Cardiac muscle cell (in vitro differentiated cells and primary cell): Measurements from ENCODE around the gene SLCO2A1. TPM values are rescaled to one million over a fixed set of nuclear protein-coding genes. Genes with fewer than 3 reads are reported as not detected.

Experiments
- DNase-seq, 2 donors: peaks; one replicate each; pipeline versions ENCODE4 v3.0.0 to v3.0.0-alpha.2; 2010 to 2017; ENCODE audit warnings: low read depth in 1 of 2, low spot score in 1 of 2
- H3K27ac ChIP-seq: fragments of 200-600 bp; sonication (generic); 2 replicates; pipeline ENCODE4 v1.5.1; 2016
- H3K27me3 ChIP-seq: fragments of 200-600 bp; sonication (generic); 2 replicates; pipeline ENCODE4 v1.6.0; 2016; ENCODE audit warnings: control low read depth
- H3K36me3 ChIP-seq: fragments of 200-600 bp; sonication (generic); 2 replicates; pipeline ENCODE4 v1.5.1; 2016; ENCODE audit warnings: control low read depth
- H3K4me1 ChIP-seq: fragments of 200-600 bp; sonication (generic); 2 replicates; pipeline ENCODE4 v1.8.1; 2017; ENCODE audit warnings: low read depth, mild to moderate bottlenecking, mixed run types
- H3K4me3 ChIP-seq: fragments of 200-600 bp; sonication (generic); 2 replicates; pipeline ENCODE4 v1.5.1; 2016; ENCODE audit warnings: mild to moderate bottlenecking
- H3K9me3 ChIP-seq: fragments of 200-600 bp; sonication (generic); 2 replicates; pipeline ENCODE4 v1.5.1; 2017; ENCODE audit warnings: low read depth, mild to moderate bottlenecking, control low read depth
- polyA plus RNA-seq: library from polyadenylated mRNA; unstranded; fragments of >200 nt; fragmentation: Nextera tagmentation; extraction: Ambion mirVana; gene quantifications from 2 replicates; pipeline ENCODE4 v1.2.1, GENCODE V29; 2016
- total RNA-seq: library from RNA; depleted of rRNA; stranded (reverse); fragments of >200 nt; gene quantifications from 2 replicates; pipeline ENCODE4 v1.2.3, GENCODE V29; 2016
- TF ChIP-seq, protein P1 (sequence below): IDR thresholded peaks from 2 replicates; pipeline ENCODE4 v1.5.1; 2012; ENCODE audit warnings: low read depth, mild to moderate bottlenecking, low read length

The SLCO2A1 gene
- total and polyA plus RNA-seq, 2 experiments from 2014 or later, result 5.1 to 6.1 TPM

DNA sequence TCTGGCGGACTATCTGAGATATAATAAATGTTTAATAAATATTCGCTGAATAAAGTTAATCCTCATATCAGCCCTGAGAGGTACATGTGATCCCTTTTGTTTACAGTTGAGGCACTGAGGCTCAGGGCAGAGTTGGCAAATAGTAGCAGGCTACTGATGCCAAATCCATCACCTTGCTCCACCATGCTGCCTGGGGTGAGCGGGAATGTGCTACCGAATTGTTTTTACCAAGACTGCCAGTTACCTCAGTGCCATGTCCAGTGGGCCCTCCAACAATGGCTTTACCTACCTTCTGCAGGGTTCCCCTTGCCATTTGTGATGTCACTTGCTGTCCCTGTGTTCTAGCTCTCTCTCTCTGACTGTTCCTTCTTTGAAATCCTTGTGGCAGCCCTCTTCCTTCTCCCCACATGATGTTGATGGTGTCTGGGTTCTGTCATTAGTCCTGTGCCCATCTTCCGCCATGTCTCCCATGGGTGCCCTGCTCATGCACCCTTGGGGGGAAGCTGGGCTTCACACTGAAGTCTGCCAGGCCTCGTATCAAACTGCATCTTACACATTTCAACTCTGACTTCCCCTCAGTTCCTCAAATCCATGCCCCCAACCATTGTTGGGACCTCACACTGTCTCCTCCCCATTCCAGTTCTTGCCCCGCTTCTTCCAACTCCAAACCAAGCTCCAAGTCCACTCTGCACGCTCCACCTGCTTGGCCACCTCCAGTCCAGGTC is 35.4 kb downstream of the SLCO2A1 start:
- Histone ChIP-seq H3K27ac (no peak overlapping the region), H3K4me3 (no peak overlapping the region), H3K36me3 (no peaks in the 10 kb centered on the region), H3K27me3 (no peaks in the 10 kb centered on the region), H3K9me3 (no peaks in the 10 kb centered on the region), H3K4me1 (peaks cover 21% of the 10 kb centered on the region)
- DNase-seq, result no peak
- TF ChIP-seq, protein P1, sequence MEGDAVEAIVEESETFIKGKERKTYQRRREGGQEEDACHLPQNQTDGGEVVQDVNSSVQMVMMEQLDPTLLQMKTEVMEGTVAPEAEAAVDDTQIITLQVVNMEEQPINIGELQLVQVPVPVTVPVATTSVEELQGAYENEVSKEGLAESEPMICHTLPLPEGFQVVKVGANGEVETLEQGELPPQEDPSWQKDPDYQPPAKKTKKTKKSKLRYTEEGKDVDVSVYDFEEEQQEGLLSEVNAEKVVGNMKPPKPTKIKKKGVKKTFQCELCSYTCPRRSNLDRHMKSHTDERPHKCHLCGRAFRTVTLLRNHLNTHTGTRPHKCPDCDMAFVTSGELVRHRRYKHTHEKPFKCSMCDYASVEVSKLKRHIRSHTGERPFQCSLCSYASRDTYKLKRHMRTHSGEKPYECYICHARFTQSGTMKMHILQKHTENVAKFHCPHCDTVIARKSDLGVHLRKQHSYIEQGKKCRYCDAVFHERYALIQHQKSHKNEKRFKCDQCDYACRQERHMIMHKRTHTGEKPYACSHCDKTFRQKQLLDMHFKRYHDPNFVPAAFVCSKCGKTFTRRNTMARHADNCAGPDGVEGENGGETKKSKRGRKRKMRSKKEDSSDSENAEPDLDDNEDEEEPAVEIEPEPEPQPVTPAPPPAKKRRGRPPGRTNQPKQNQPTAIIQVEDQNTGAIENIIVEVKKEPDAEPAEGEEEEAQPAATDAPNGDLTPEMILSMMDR, result no peak

DNA sequence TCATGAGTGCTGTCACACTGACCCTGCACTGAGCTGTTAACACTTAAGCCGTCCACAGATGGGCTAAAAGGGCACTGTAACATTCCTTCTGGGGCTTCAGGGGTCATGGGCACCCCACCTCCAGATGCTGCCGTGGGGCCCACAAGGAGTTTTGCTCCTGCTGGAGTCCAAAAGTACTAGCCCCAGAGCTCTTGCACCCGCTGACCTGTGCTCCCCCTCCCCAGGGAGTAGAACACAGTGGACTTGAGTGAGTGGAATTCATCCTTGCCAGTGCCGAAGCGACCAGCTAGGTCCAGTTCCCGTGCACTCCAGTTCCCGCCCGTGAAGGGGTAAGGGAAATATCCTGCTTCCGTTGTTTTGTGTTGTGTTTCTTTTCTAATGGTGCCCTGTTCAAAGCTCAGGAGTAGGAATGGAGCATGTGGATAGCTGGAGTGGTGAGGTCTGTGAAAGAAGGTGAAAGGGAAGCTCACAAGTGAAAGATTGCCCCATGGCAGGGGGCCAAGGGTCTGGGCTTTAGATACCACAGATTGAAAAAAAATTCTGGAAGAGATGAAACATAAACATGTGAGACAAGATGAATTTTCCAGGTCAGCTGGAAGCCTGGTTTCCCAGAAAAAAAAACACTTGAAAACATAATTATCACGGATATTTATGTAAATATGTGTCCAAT is 36.6 kb downstream of the SLCO2A1 start:
- Histone ChIP-seq H3K4me1 (peaks cover 30% of the 10 kb centered on the region), H3K9me3 (no peaks in the 10 kb centered on the region), H3K27ac (no peak overlapping the region), H3K27me3 (no peaks in the 10 kb centered on the region), H3K36me3 (no peaks in the 10 kb centered on the region), H3K4me3 (no peak overlapping the region)
- no peak for DNase-seq
- TF ChIP-seq, protein P1, result no peak

DNA sequence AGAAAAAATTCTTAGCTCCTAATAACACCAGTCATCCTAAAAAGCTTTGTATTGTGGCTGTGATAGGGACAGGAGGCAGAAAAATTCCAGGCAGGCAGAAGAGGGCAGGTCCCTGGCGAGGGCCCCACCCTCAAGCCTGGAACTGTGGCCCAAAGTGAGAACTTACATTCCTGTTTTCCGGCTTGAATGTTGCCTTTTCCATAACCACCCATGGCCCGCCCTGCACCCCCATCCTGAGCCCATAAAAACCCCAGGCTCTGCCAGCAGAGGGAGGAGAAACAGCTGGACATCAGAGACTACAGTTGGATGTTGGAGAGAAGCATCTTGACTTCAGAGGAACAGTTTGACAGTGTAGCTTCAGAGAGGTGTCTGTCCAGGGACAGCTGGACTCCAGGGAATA is 37.3 kb downstream of the SLCO2A1 start:
- Histone ChIP-seq H3K36me3 (no peaks in the 10 kb centered on the region), H3K27me3 (no peaks in the 10 kb centered on the region), H3K9me3 (no peaks in the 10 kb centered on the region), H3K27ac (no peak overlapping the region), H3K4me3 (no peak overlapping the region), H3K4me1 (peaks cover 24% of the 10 kb centered on the region)
- peak in 1 of 2 donors; percentile 7 for DNase-seq
- TF ChIP-seq, protein P1, result peak; percentile 13

DNA sequence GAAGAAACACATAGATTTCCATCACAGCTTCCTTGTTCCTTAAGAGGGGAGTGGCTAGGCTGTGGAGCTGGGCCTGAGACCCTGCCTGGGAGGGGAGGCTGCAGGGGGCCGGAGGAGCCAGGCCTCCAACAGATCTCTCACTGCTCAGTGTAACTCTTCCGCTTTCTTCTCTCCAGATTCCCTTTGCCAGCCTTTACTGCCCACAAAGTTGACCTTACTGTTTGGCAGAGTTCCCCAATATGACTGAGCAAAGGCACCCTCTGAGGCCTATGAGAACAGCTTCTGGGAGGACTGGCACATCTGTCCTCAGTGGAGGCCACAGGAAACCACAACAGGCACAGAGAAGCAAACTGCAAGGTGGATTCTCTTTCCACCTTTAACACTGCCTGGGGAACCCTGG is 38.1 kb downstream of the SLCO2A1 start:
- Histone ChIP-seq H3K4me1 (peaks cover 24% of the 10 kb centered on the region), H3K36me3 (no peaks in the 10 kb centered on the region), H3K9me3 (no peaks in the 10 kb centered on the region), H3K27ac (no peak overlapping the region), H3K27me3 (no peaks in the 10 kb centered on the region), H3K4me3 (no peak overlapping the region)
- DNase-seq, result peak in 1 of 2 donors; percentile 8
- TF ChIP-seq, protein P1, result no peak

DNA sequence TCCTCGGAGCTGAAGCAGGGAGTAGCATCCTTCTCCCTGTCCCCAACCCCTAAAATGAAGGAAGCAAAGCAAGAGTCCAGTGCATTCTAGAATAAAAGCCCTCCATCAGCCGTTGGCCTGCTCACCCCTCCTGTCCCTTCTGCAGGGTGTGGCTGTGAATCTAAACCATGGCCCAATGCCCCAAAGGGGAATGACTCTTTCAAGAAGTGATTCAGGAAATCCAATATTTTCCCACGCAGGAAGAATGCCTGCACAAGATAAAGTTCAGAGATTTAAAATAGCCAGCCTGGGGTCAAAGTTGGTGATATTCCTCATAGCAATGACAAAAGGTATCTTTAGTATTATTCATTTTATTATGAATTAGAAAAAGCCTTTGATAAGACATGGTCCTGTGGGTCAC is 38.5 kb downstream of the SLCO2A1 start:
- H3K27ac ChIP-seq, result no peak overlapping the region
- H3K36me3 ChIP-seq, result no peaks in the 10 kb centered on the region
- DNase-seq, result no peak
- TF ChIP-seq, protein P1, result no peak
- no peak overlapping the region for H3K4me3 ChIP-seq
- H3K4me1 ChIP-seq, result peaks cover 24% of the 10 kb centered on the region
- H3K9me3 ChIP-seq, result no peaks in the 10 kb centered on the region
- H3K27me3 ChIP-seq, result no peaks in the 10 kb centered on the region
